PC-3 (cell line): ENCODE results near the gene NBR1.

Source experiments
- CTCF ChIP-seq: fragments of 300-600 bp; sonication (generic); conservative IDR thresholded peaks from 2 replicates; pipeline ENCODE4 v1.5.1; 2017; ENCODE audit warnings: antibody characterized with exemption, low read depth, mild to moderate bottlenecking, low read length
- EZH2 ChIP-seq: fragments of 300-600 bp; sonication (generic); IDR thresholded peaks from one replicate; pipeline ENCODE4 v1.6.1; 2017; ENCODE audit warnings: antibody characterized with exemption, mild to moderate bottlenecking, low read length; ENCODE audit not compliant: unreplicated experiment
- EZH2phosphoT487 ChIP-seq: fragments of 300-600 bp; sonication (generic); IDR thresholded peaks from 2 replicates; pipeline ENCODE4 v1.6.1; 2018; ENCODE audit warnings: mild to moderate bottlenecking, antibody characterized with exemption, low read length, borderline replicate concordance

- TF ChIP-seq CTCF (no peak), EZH2 (no peak), EZH2phosphoT487 (no peak)
Measured at GRCh38 chr17:43200127-43200526, 29.1 kb downstream of the NBR1 start.
